ENCODE measurements around the gene PRPH2. TPM values are rescaled to one million over a fixed set of nuclear protein-coding genes. Genes with fewer than 3 reads are reported as not detected.
"Not testable (repeated sequence)": the region's sequence is repeated elsewhere in the genome, so short reads cannot be mapped to it uniquely, and the experiment has no call there.

PRPH2 gene
- total RNA-seq, 4 donors from 2014 or later, result 0.38 TPM; not detected in 3

DNA sequence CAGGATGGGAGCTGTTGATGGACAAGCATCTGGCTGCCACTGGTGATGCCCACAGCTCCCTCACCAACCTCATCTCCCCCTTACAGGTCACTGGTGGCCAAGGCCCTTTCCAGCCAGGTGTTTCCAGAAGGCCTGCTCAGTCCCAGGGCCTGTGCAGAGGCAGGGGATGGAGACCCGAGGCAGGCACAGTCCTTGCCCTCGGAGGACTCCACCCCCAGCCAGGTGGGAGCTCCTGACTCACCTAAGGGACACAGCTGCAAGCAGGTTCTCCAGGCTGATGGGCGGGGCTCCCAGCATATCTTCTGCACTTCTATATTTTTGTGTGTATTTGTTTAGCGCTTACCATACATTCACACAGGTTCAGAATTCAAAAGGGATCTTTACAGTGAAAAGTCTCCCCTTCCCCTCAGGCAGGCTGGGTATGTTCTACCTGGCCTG, 17.4 kb downstream of the PRPH2 start:
- 67% methylated on average over 3 of the region's 4 CpGs for whole genome bisulfite sequencing
- TF ChIP-seq POLR2AphosphoS5 (IDR thresholded peaks at IDR 0.05) (no peak), POLR2A (IDR thresholded peaks at IDR 0.05) (no peak), EP300 (IDR thresholded peaks at IDR 0.05) (no peak)
- TF ChIP-seq, protein P1, sequence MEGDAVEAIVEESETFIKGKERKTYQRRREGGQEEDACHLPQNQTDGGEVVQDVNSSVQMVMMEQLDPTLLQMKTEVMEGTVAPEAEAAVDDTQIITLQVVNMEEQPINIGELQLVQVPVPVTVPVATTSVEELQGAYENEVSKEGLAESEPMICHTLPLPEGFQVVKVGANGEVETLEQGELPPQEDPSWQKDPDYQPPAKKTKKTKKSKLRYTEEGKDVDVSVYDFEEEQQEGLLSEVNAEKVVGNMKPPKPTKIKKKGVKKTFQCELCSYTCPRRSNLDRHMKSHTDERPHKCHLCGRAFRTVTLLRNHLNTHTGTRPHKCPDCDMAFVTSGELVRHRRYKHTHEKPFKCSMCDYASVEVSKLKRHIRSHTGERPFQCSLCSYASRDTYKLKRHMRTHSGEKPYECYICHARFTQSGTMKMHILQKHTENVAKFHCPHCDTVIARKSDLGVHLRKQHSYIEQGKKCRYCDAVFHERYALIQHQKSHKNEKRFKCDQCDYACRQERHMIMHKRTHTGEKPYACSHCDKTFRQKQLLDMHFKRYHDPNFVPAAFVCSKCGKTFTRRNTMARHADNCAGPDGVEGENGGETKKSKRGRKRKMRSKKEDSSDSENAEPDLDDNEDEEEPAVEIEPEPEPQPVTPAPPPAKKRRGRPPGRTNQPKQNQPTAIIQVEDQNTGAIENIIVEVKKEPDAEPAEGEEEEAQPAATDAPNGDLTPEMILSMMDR (IDR thresholded peaks at IDR 0.05), result no peak
- no peak overlapping the region for H3K27ac ChIP-seq
- no peaks in the 10 kb centered on the region for H3K9me3 ChIP-seq
- no peaks in the 10 kb centered on the region for H3K27me3 ChIP-seq
- no peaks in the 10 kb centered on the region for H3K4me1 ChIP-seq
- no peak overlapping the region for H3K4me3 ChIP-seq
- DNase-seq (ENCODE audit: low spot score in 2 of 2), result no peak
- no peaks in the 10 kb centered on the region for H3K36me3 ChIP-seq

DNA sequence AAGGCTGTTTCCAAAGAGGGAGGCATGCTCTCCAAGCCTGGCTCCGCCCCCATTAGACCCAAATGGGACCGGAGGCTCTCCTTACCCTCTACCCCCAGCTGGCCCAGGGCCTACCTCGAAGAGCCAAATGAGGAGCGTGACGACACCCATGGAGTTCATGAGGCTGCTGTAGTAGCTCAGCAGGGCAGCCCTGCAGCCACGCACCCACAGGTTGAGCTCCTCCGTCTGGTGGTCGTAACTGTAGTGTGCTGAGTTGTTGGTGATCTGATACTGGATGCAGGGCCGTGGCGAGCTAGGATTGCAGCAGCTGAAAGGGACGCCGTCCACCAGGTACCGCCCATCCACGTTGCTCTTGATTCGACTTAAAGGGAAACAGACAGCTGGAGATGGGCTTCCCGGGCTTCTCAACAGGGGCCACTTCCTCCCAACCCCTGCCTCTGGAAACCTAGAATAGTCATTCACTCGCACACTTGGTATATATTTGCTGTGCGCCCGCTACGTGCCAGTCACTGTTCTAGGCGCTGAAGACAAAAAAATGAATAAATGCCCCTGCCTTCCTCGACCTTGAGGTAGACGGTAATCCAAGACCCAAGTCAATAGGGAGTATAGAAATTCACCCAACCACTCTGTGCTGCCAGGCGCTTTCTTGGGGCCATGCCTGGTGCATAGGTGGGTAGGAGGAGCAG, 18.0 kb downstream of the PRPH2 start:
- WGBS, result 33% methylated on average over 16 of the region's 24 CpGs
- no peak for DNase-seq (ENCODE audit: low spot score in 2 of 2)
- TF ChIP-seq, protein P1 (IDR thresholded peaks at IDR 0.05), result no peak
- TF ChIP-seq POLR2A (IDR thresholded peaks at IDR 0.05) (no peak), EP300 (IDR thresholded peaks at IDR 0.05) (no peak), POLR2AphosphoS5 (IDR thresholded peaks at IDR 0.05) (no peak)
- Histone ChIP-seq H3K9me3 (no peaks in the 10 kb centered on the region), H3K4me1 (no peaks in the 10 kb centered on the region), H3K27ac (no peak overlapping the region), H3K27me3 (no peaks in the 10 kb centered on the region), H3K36me3 (no peaks in the 10 kb centered on the region), H3K4me3 (no peak overlapping the region)

DNA sequence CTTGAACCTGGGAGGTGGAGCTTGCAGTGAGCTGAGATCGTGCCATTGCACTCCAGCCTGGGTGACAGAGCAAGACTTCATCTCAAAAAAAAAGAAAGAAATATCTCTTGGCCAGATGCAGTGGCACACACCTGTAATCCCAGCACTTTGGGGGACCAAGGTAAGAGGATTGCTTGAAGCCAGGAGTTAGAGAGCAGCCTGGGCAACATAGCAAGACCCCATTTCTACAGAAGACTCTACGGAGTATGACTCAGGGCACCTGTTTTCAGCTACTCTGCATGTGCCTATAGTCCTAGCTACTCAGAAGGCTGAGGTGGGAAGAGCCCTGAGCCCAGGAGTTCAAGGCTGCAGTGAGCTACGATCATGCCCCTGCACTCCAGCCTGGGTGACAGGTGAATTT, 19.6 kb downstream of the PRPH2 start:
- H3K4me3 ChIP-seq; H3K9me3 ChIP-seq; H3K27me3 ChIP-seq; H3K36me3 ChIP-seq; DNase-seq (ENCODE audit: low spot score in 2 of 2); H3K27ac ChIP-seq; H3K4me1 ChIP-seq: not testable (repeated sequence)
- 93% methylated on average over 3 of the region's 3 CpGs for WGBS

DNA sequence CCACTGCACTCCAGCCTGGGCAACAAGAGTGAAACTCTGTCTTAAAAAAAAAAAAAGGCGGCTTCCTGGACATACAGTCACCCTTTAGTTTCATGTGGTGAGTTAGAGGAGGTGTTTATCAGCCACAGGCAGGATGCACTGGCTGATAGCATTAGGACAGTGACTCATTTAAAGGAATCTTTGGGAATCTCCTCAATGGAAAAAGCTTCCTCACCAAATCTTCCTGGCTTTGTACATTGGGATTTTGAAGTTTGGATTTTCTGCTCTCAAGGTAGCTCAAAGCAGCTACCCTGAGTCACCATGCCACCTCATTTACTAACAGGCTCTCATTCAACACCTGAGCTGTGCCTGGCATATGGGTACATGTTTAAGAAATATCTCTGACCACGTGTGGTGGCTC, 20.2 kb downstream of the PRPH2 start:
- Histone ChIP-seq H3K36me3 (no peaks in the 10 kb centered on the region), H3K4me1 (no peaks in the 10 kb centered on the region), H3K9me3 (no peaks in the 10 kb centered on the region), H3K27ac (no peak overlapping the region), H3K27me3 (no peaks in the 10 kb centered on the region), H3K4me3 (no peak overlapping the region)
- TF ChIP-seq EP300 (IDR thresholded peaks at IDR 0.05) (no peak), POLR2A (IDR thresholded peaks at IDR 0.05) (no peak), POLR2AphosphoS5 (IDR thresholded peaks at IDR 0.05) (no peak)
- TF ChIP-seq, protein P1 (IDR thresholded peaks at IDR 0.05), result no peak
- WGBS, result 85% methylated on average over 2 of the region's 2 CpGs
- no peak for DNase-seq (ENCODE audit: low spot score in 2 of 2)

DNA sequence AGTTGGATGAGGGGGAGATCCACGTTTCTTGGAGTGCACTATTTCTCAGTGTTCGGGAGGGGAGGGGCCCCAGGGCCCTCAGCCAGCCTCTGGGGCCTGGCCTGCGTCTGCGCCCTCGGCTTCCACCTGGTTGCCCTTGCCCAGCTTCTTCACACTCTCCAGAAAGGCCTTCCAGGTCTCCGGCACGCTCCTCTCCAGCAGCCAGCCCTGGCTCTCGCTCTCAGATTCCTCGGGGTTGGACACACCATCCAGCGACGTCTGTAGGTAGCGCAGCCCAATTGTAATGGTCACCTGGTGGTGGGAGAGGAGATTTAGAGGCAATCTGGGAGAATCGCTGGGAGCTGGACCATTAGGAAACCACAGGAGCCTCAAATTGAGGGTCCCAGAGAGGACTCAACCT, 24.2 kb downstream of the PRPH2 start:
- DNase-seq (ENCODE audit: low spot score in 2 of 2), result no peak
- WGBS, result 88% methylated on average over 13 of the region's 13 CpGs
- TF ChIP-seq POLR2A (IDR thresholded peaks at IDR 0.05) (no peak), POLR2AphosphoS5 (IDR thresholded peaks at IDR 0.05) (no peak), EP300 (IDR thresholded peaks at IDR 0.05) (no peak)
- TF ChIP-seq, protein P1 (IDR thresholded peaks at IDR 0.05), result no peak
- Histone ChIP-seq H3K36me3 (peaks cover 12% of the 10 kb centered on the region), H3K9me3 (no peaks in the 10 kb centered on the region), H3K27ac (no peak overlapping the region), H3K4me1 (peaks cover 7% of the 10 kb centered on the region), H3K27me3 (no peaks in the 10 kb centered on the region), H3K4me3 (no peak overlapping the region)

DNA sequence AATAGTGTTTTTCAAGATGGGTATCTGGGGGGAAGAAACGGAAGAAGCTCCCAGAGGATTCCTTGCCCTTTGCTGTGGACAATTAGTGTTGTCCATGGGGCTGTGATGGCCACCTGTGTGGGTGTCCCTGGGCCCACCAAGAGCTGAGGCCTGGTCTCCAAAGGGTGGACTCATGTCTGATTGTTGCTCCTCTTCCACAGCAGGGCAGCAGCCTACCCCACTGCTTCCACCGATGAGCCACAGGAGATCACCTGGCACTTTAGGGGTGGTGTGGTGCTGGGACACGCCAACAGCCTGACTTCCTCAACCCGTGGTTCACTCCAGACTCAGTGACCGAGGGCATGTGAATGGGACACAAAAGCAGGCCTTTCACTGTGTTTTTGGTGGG, 25.1 kb downstream of the PRPH2 start:
- TF ChIP-seq, protein P1 (IDR thresholded peaks at IDR 0.05), result no peak
- Histone ChIP-seq H3K27ac (no peak overlapping the region), H3K9me3 (no peaks in the 10 kb centered on the region), H3K4me3 (no peak overlapping the region), H3K4me1 (peaks cover 7% of the 10 kb centered on the region), H3K36me3 (peaks cover 21% of the 10 kb centered on the region), H3K27me3 (no peaks in the 10 kb centered on the region)
- 80% methylated on average over 1 of the region's 5 CpGs for WGBS
- no peak for DNase-seq (ENCODE audit: low spot score in 2 of 2)
